ENCODE results near the gene CALY. TPM values are rescaled to one million over a fixed set of nuclear protein-coding genes. Genes with fewer than 3 reads are reported as not detected.

CALY gene, protein sequence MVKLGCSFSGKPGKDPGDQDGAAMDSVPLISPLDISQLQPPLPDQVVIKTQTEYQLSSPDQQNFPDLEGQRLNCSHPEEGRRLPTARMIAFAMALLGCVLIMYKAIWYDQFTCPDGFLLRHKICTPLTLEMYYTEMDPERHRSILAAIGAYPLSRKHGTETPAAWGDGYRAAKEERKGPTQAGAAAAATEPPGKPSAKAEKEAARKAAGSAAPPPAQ
- 4.7 TPM for total RNA-seq

DNA sequence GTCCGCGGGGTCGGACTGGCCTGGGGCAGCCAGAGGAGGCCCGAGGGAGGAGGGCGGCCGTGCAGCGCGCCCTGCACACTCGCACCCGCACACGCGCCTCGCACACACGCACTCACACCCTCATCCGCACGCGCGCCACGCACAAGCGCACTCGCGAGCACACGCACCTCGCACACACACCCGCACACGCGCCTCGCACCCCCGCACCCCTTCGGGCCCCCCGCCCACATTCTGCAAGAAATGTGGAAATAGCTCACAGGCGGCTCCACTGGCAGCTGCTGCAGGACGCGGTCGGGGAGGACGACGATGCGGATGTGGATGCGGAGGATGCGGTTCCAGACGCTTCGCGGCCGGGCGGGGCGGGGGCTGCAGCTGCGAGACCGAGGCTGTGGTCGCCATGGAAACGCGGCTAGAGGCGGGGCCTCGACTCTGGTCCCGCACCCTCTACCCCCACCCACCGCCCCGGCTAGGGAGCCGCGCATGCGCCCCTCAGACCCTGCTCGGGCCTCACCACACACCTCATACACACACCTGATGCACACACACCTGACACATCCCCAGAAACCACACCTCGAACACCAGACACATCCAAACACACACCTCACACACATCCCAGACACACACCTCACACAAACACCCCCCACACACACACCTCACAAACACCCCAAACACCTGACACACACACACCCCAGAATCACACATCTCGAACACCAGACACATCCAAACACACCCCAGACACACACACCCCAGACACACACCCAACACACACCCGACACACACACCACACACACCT is at the start of gene CALY:
Gene CALY, minus strand, starts transcription at position 320 of the 793 bp plus-strand sequence. CDS start 7,907 bp downstream, outside the sequence.
- Histone ChIP-seq H3K27ac (no peak within 1 kb of the TSS), H3K4me3 (peak within 1 kb of the TSS; percentile 29 to 41), H3K4me1 (peaks cover 25% of the 10 kb centered on the region), H3K27me3 (peaks cover 7% of the 10 kb centered on the region), H3K9me3 (no peaks in the 10 kb centered on the region), H3K36me3 (no peaks in the 10 kb centered on the region)
- no peak for DNase-seq (ENCODE audit: extremely low spot score in 2 of 2)
- intact Hi-C loops (cut with DNase I) = no loop called here
- TF ChIP-seq, protein P1, sequence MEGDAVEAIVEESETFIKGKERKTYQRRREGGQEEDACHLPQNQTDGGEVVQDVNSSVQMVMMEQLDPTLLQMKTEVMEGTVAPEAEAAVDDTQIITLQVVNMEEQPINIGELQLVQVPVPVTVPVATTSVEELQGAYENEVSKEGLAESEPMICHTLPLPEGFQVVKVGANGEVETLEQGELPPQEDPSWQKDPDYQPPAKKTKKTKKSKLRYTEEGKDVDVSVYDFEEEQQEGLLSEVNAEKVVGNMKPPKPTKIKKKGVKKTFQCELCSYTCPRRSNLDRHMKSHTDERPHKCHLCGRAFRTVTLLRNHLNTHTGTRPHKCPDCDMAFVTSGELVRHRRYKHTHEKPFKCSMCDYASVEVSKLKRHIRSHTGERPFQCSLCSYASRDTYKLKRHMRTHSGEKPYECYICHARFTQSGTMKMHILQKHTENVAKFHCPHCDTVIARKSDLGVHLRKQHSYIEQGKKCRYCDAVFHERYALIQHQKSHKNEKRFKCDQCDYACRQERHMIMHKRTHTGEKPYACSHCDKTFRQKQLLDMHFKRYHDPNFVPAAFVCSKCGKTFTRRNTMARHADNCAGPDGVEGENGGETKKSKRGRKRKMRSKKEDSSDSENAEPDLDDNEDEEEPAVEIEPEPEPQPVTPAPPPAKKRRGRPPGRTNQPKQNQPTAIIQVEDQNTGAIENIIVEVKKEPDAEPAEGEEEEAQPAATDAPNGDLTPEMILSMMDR (IDR thresholded peaks at IDR 0.05) = no peak
- TF ChIP-seq POLR2AphosphoS5 (IDR thresholded peaks at IDR 0.05; ENCODE audit: insufficient read depth in 1 of 2, low read depth in 1 of 2) (no peak), POLR2A (IDR thresholded peaks at IDR 0.05) (no peak)

DNA sequence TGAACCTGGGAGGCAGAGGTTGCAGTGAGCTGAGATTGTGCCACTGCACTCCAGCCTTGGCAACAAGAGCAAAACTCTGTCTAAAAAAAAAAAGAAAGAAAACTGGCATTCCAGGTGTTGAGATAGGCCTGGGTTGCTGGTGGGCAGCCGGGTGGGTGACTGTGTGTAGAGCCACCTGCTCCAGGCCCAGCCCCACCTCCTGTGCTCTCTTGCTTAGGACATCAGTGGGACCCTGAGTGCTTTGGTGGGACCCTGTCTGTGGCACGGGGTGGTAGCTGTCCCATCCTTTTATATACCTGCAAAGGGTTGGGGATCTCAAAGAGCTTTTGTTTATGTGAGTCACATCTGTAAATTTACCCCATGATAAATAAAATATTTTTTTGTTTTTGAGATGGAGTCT is 48.5 kb upstream of the CALY start:
- H3K36me3 ChIP-seq = peaks cover 0 to 4% of the 10 kb centered on the region in 2 donors
- intact Hi-C loops (cut with DNase I) = no loop called here
- DNase-seq (ENCODE audit: extremely low spot score in 2 of 2) = no peak

DNA sequence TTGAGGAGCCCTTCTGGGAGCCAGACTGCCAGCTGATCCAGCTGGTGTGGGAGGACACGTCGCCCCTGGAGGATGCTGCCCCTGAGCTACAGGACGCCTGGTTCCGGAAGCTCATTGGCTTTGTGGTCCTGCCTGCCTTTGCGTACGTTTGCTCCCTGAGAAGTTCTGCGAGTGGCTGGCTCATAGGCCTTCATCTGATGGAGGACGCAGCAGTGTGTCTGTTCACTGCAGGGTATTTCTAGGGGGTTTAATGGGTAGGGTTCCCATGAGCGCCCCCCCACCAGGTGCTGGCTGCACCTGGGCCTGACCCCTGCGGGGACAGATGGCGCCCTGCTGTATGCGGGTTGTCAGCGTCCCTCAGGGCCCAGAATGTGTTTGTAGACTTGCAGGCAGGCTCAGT is 47.4 kb upstream of the CALY start:
- Histone ChIP-seq H3K9me3 (no peaks in the 10 kb centered on the region), H3K4me3 (no peak overlapping the region), H3K4me1 (peaks cover 12% of the 10 kb centered on the region), H3K27ac (no peak overlapping the region), H3K36me3 (peaks cover 0 to 4% of the 10 kb centered on the region in 2 donors), H3K27me3 (no peaks in the 10 kb centered on the region)
- TF ChIP-seq POLR2AphosphoS5 (IDR thresholded peaks at IDR 0.05; ENCODE audit: insufficient read depth in 1 of 2, low read depth in 1 of 2) (no peak), POLR2A (IDR thresholded peaks at IDR 0.05) (no peak)
- TF ChIP-seq, protein P1 (IDR thresholded peaks at IDR 0.05) = no peak
- intact Hi-C loops (cut with DNase I) = no loop called here
- no peak for DNase-seq (ENCODE audit: extremely low spot score in 2 of 2)

More for the DNA sequence above, 48.5 kb upstream of the CALY start:
- H3K4me1 ChIP-seq = peaks cover 3% of the 10 kb centered on the region
- H3K27me3 ChIP-seq = no peaks in the 10 kb centered on the region
- no peaks in the 10 kb centered on the region for H3K9me3 ChIP-seq
- no peak overlapping the region for H3K4me3 ChIP-seq
- H3K27ac ChIP-seq = no peak overlapping the region
- TF ChIP-seq POLR2AphosphoS5 (IDR thresholded peaks at IDR 0.05; ENCODE audit: insufficient read depth in 1 of 2, low read depth in 1 of 2) (no peak), POLR2A (IDR thresholded peaks at IDR 0.05) (no peak)
- TF ChIP-seq, protein P1 (IDR thresholded peaks at IDR 0.05) = no peak

DNA sequence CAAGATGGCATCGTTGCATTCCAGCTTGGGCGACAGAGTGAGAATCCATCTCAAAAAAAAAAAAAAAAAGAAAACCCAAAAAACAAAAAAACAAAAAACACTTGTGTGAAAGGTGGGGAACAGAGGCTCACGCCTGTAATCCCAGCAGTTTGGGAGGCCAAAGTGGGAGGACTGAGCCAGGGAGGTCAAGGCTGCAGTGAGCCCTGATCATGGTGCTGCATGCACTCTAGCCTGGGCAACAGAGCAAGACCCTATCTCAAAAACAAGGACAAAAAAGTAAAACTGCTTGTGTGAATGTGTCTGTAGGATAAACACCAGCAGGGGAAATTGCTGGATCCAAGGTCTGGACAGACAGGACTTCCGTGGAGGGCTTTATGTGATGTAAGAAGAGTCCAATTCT is 46.9 kb upstream of the CALY start:
- Histone ChIP-seq H3K27ac (no peak overlapping the region), H3K9me3 (no peaks in the 10 kb centered on the region), H3K27me3 (no peaks in the 10 kb centered on the region), H3K36me3 (peaks cover 0 to 4% of the 10 kb centered on the region in 2 donors), H3K4me1 (peaks cover 12% of the 10 kb centered on the region), H3K4me3 (no peak overlapping the region)
- intact Hi-C loops (cut with DNase I) = no loop called here
- TF ChIP-seq, protein P1 (IDR thresholded peaks at IDR 0.05) = no peak
- TF ChIP-seq POLR2A (IDR thresholded peaks at IDR 0.05) = no peak
- no peak for TF ChIP-seq POLR2AphosphoS5 (IDR thresholded peaks at IDR 0.05; ENCODE audit: insufficient read depth in 1 of 2, low read depth in 1 of 2)
- DNase-seq (ENCODE audit: extremely low spot score in 2 of 2) = no peak

DNA sequence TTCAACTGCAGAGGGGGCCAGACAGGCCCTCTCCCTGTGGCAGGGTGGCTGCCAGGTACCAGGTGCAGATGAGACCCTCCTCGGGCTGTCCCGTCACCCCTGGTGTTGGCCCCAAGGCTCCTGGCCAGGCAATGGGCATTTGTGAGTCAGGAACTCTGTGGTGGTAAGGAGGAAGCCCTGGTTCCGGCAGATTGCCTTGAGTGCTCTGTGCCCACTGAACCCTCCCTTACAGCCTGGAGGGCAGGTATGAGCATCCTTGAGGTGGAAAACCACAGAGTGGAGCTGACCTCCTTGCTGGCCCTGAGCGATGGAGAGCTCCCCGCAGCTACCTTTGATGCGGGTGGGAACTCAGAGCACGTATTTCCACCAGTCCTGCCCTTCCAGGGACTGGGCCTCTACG is 44.3 kb upstream of the CALY start:
- peaks cover 21% of the 10 kb centered on the region for H3K4me1 ChIP-seq

More for the DNA sequence above, 44.3 kb upstream of the CALY start:
- no peak overlapping the region for H3K4me3 ChIP-seq
- DNase-seq (ENCODE audit: extremely low spot score in 2 of 2) = no peak
- no peak overlapping the region for H3K27ac ChIP-seq
- no peak for TF ChIP-seq POLR2A (IDR thresholded peaks at IDR 0.05)
- TF ChIP-seq POLR2AphosphoS5 (IDR thresholded peaks at IDR 0.05; ENCODE audit: insufficient read depth in 1 of 2, low read depth in 1 of 2) = no peak
- TF ChIP-seq, protein P1 (IDR thresholded peaks at IDR 0.05) = no peak
- H3K27me3 ChIP-seq = no peaks in the 10 kb centered on the region
- intact Hi-C loops (cut with DNase I) = no loop called here
- no peaks in the 10 kb centered on the region for H3K9me3 ChIP-seq
- H3K36me3 ChIP-seq = peaks cover 0 to 4% of the 10 kb centered on the region in 2 donors

Measured in vagina (tissue), 2 donors.